Urothelium cell line (cell line): ENCODE measurements around the gene C12orf42.

Experiments
- DNase-seq: peaks from one replicate; pipeline ENCODE4 v3.0.0; 2011; ENCODE audit warnings: low spot score, mixed read lengths
- FAIRE-seq: peaks from 2 replicates; lab custom pipeline; 2011; peaks lifted over from hg19 to GRCh38; lab: Jason Lieb, UNC

C12orf42 gene

DNA sequence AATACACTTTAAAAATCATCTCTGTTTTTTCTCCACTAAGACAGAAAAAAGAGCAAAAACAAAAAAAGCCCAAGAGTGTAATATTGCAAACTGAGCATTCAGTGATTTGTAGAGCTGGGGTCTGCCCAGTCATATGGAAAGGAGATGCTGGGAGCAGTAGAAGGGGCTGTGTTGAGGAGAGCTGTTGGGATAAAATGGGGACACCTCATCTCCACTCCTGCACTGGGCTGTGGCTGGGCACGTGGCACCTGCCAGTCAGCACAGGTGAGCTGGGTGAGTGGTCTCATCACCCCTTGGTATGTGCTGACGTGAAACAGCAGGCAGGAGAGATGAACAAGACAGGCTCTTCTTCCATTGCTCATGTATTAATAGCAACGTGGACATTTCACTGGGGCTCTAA, 217.4 kb downstream of the C12orf42 start:
- no peak for FAIRE-seq
- no peak for DNase-seq

DNA sequence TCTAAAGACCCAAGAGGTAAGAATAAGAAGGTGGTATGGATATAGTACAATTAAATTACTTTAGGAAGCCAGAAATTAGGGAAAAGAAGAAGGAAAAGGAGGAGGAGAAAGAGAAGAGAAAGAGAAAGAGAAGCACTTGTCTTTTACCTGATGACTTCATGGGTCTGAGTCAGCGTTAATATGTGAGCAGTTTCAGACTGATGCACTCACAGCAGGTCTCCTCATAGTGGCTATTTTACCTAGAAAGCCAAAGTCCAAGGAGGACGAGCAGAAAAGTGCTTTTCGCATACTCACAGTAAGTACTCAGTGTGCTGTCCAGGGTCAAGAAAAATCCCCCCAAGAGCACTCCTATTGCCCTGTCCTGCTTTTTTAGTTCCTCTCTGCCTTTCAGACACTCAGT, 222.1 kb downstream of the C12orf42 start:
- DNase-seq = peak; percentile 6
- no peak for FAIRE-seq

DNA sequence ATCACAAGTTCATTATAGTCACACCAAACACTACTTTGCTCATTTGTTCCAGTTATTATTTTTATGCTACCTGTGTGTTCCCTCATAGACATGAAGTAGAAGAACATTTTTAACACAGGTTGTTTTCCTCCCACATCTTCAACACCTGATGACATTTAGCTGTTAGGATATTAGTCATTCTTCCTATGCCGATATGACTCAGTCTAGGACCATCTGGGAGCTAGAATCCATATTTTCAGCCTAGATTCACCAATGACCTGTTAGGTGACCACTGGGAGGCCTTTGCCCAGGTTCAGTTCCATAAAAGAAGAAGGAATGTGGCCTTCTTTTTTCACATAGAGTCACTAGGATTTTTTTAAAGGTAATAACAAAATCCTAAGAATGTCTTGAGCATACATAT, 222.8 kb downstream of the C12orf42 start:
- no peak for FAIRE-seq

DNA sequence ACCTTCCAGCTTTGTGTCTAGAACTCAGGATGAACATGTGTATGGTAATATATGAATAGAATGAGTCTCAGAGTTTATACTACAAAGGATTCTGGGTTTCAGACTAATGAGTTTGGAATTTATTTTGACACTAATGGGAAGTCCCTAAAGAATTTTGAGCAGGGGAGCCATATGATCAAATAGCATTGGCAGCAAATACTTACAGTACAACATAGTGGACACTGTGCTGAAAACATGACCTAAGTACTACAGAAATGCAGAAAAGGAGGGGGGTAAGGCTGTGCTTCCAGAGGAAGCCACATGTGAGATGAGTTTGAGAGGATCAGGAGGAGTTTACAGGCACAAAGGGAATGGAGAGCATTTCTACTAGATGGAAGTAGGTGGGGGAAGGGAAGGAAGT, 225.8 kb downstream of the C12orf42 start:
- FAIRE-seq (no peak), DNase-seq (peak; percentile 30)

More for the DNA sequence above, 222.8 kb downstream of the C12orf42 start:
- peak; percentile 17 for DNase-seq

DNA sequence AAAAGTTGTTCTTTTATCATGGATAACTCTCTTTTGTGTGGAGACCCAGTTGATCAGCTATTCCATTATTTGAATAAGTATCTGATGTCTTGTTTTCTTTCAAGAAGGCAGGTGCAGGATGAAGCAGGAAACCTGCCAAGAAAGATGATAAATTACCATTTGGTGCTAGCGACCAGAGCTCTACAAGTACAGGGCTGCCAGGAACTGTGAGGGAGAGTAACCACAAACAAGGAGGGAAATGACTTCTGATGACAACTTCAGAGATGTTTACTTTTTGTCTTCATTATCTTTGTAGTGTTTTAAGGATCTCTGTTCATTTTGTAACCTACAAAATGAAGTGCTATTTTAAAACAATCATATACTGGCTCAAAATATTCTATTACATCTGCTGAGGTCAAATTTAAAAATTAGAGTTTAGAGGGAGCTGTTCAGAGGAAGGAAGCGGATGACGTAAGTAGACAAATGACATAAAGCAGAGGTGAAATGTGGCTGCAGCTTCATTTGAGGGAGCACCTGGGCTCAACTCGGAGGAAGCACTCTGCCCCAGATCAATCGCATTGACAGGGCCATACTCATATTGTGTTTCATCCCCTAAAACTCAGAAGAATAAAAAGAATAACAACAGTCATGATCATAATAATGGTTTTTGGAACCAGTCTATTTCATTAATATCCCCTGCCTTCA, 226.8 kb downstream of the C12orf42 start:
- no peak for FAIRE-seq
- peak; percentile 11 for DNase-seq

DNA sequence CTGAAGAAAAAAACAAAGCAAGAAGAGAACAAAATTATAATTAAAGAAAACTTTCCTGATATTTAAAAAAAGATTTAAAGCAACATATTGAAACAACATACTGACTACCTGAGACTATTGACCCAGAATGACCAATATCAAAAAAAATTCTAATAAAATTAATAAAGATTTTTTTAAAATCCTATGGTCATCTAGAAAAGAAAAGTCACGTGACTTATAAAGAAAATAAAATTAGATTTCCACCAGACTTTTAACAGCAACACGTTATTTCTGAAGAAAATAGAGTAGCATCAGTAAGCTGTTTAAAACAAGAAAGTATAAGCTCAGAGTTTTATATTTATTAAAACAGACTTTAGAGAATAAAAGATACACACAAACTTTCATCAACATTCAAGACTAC, 238.0 kb downstream of the C12orf42 start:
- FAIRE-seq (no peak), DNase-seq (no peak)
